ENCODE data around the gene KCNJ6. TPM values are rescaled to one million over a fixed set of nuclear protein-coding genes. Genes with fewer than 3 reads are reported as not detected.

The KCNJ6 gene
- total and polyA plus RNA-seq, 7 donors = under 0.01 to 0.01 TPM; not detected in 5

- Histone ChIP-seq H3K4me3 (no peak overlapping the region), H3K27me3 (ENCODE audit: insufficient read depth in 3 of 3, low read length in 2 of 3) (no peaks in the 10 kb centered on the region), H3K4me1 (no peaks in the 10 kb centered on the region), H3K27ac (no peak overlapping the region), H3K9me3 (no peaks in the 10 kb centered on the region), H3K36me3 (ENCODE audit: insufficient read depth in 1 of 2, low read depth in 1 of 2) (no peaks in the 10 kb centered on the region)
- DNase-seq = no peak
- TF ChIP-seq CTCF (IDR thresholded peaks at IDR 0.05) = no peak
- no peak for ATAC-seq
- 29 to 37% (median 33%) methylated on average over 3 of the region's 3 CpGs for WGBS, 3 donors
- intact Hi-C loops (cut with DNase I) = no loop called here
These were observed 70.7 kb downstream of the KCNJ6 start for GRCh38 chr21:37845535-37845934.

- ATAC-seq (no peak), DNase-seq (no peak)
- Histone ChIP-seq H3K27ac (no peak overlapping the region), H3K9me3 (no peaks in the 10 kb centered on the region), H3K4me1 (no peaks in the 10 kb centered on the region), H3K27me3 (ENCODE audit: insufficient read depth in 3 of 3, low read length in 2 of 3) (no peaks in the 10 kb centered on the region), H3K4me3 (no peak overlapping the region), H3K36me3 (ENCODE audit: insufficient read depth in 1 of 2, low read depth in 1 of 2) (no peaks in the 10 kb centered on the region)
- intact Hi-C loops (cut with DNase I) = no loop called here
- WGBS, 3 donors = 90 to 96% (median 95%) methylated on average over 1 of the region's 1 CpG
- TF ChIP-seq CTCF (IDR thresholded peaks at IDR 0.05) = no peak
These were observed 73.1 kb downstream of the KCNJ6 start for GRCh38 chr21:37843191-37843590.

GRCh38 chr21:37842163-37842919 is 73.9 kb downstream of the KCNJ6 start:
- ATAC-seq (no peak), DNase-seq (no peak)
- WGBS, 3 donors = 77 to 82% (median 81%) methylated on average over 14 of the region's 14 CpGs
- Histone ChIP-seq H3K4me3 (no peak overlapping the region), H3K9me3 (no peaks in the 10 kb centered on the region), H3K36me3 (ENCODE audit: insufficient read depth in 1 of 2, low read depth in 1 of 2) (no peaks in the 10 kb centered on the region), H3K4me1 (no peaks in the 10 kb centered on the region), H3K27me3 (ENCODE audit: insufficient read depth in 3 of 3, low read length in 2 of 3) (no peaks in the 10 kb centered on the region), H3K27ac (no peak overlapping the region)
- intact Hi-C loops (cut with DNase I) = no loop called here
- TF ChIP-seq CTCF (IDR thresholded peaks at IDR 0.05) = no peak

GRCh38 chr21:37837381-37837780 is 78.9 kb downstream of the KCNJ6 start:
- H3K36me3 ChIP-seq (ENCODE audit: insufficient read depth in 1 of 2, low read depth in 1 of 2) = no peaks in the 10 kb centered on the region
- intact Hi-C loops (cut with DNase I) = no loop called here
- H3K4me3 ChIP-seq = no peak overlapping the region
- DNase-seq (no peak), ATAC-seq (no peak)
- H3K27me3 ChIP-seq (ENCODE audit: insufficient read depth in 3 of 3, low read length in 2 of 3) = no peaks in the 10 kb centered on the region
- H3K9me3 ChIP-seq = no peaks in the 10 kb centered on the region
- H3K4me1 ChIP-seq = no peaks in the 10 kb centered on the region
- WGBS, 3 donors = 87 to 91% (median 90%) methylated on average over 3 of the region's 3 CpGs
- TF ChIP-seq CTCF (IDR thresholded peaks at IDR 0.05) = no peak
- H3K27ac ChIP-seq = no peak overlapping the region

- H3K4me1 ChIP-seq = no peaks in the 10 kb centered on the region
- ATAC-seq = no peak
- TF ChIP-seq CTCF (IDR thresholded peaks at IDR 0.05) = no peak
- no peak overlapping the region for H3K27ac ChIP-seq
- no peaks in the 10 kb centered on the region for H3K36me3 ChIP-seq (ENCODE audit: insufficient read depth in 1 of 2, low read depth in 1 of 2)
- intact Hi-C loops (cut with DNase I) = no loop called here
- no peaks in the 10 kb centered on the region for H3K9me3 ChIP-seq
- H3K27me3 ChIP-seq (ENCODE audit: insufficient read depth in 3 of 3, low read length in 2 of 3) = no peaks in the 10 kb centered on the region
- DNase-seq = no peak
- 68 to 90% (median 85%) methylated on average over 3 of the region's 3 CpGs for WGBS, 3 donors
- H3K4me3 ChIP-seq = no peak overlapping the region
These were observed 80.8 kb downstream of the KCNJ6 start for GRCh38 chr21:37835481-37835880.
